ENCODE measurements around the gene CDK14. TPM values are rescaled to one million over a fixed set of nuclear protein-coding genes. Genes with fewer than 3 reads are reported as not detected.

CDK14 gene
- total and polyA plus RNA-seq, 2 of the 8 experiments (the other 6 are each of a cell fraction or from before 2014, with no cell fraction given) = 5.5 to 47.3 TPM

- H3K4me1 ChIP-seq (replicated peaks in 1 of 4; ENCODE audit: control insufficient read depth in 3 of 4, insufficient read depth in 4 of 4, low read length in 3 of 4) = peaks cover 0 to 2% (median under 1%) of the 10 kb centered on the region in 4 experiments; a peak in 2 of 7 replicates
- no peak overlapping the region for H3K14ac ChIP-seq (ENCODE audit: insufficient read length)
- no peak for TF ChIP-seq KDM4A (IDR thresholded peaks at IDR 0.05; ENCODE audit: low read depth, low read length, severe bottlenecking)
- TF ChIP-seq SAP30 (IDR thresholded peaks at IDR 0.05; ENCODE audit: insufficient read depth, insufficient replicate concordance, low read length) = no peak
- TF ChIP-seq SP1 (IDR thresholded peaks at IDR 0.05; ENCODE audit: low read depth, low read length) = no peak
- TF ChIP-seq SIRT6 (IDR thresholded peaks at IDR 0.05; ENCODE audit: low read length) = no peak
- no peak for TF ChIP-seq POLR2A (IDR thresholded peaks at IDR 0.05; ENCODE audit: control extremely low read depth in 1 of 2, low read depth in 2 of 2, low read length in 2 of 2)
- TF ChIP-seq HDAC2 (IDR thresholded peaks at IDR 0.05; ENCODE audit: borderline replicate concordance in 1 of 2, low read depth in 2 of 2, low read length in 2 of 2) = no peak
- TF ChIP-seq JUN (IDR thresholded peaks at IDR 0.05; ENCODE audit: low read depth, low read length) = no peak
- no peak for TF ChIP-seq POU5F1 (IDR thresholded peaks at IDR 0.05; ENCODE audit: low read depth, low read length)
- no peak for TF ChIP-seq CEBPB (IDR thresholded peaks at IDR 0.05; ENCODE audit: low read depth, low read length)
- no peak for TF ChIP-seq KDM1A (IDR thresholded peaks at IDR 0.05; ENCODE audit: borderline replicate concordance, low read length)
- TF ChIP-seq NANOG (IDR thresholded peaks at IDR 0.05; ENCODE audit: insufficient read depth, low read depth, low read length, poor library complexity, severe bottlenecking) = no peak
- TF ChIP-seq KDM5A (IDR thresholded peaks at IDR 0.05; ENCODE audit: low read length) = no peak
- H3K9ac ChIP-seq (replicated peaks in 1 of 4; ENCODE audit: extremely low read depth in 1 of 4, low read depth in 3 of 4, low read length in 3 of 4) = no peak overlapping the region
- no peaks in the 10 kb centered on the region for H3K27me3 ChIP-seq (replicated peaks in 1 of 4; ENCODE audit: control insufficient read depth in 3 of 4, extremely low read depth in 1 of 4, insufficient read depth in 3 of 4, low read length in 3 of 4)
- no peak overlapping the region for H3K4me2 ChIP-seq (ENCODE audit: insufficient read depth in 1 of 2, low read depth in 2 of 2, low read length in 2 of 2)
- 95% methylated on average over 2 of the region's 2 CpGs; no CpG with 5 or more reads in 1 of the 2 experiments for WGBS, 2 experiments (ENCODE audit: extremely low coverage in 1 of 2, insufficient coverage in 1 of 2, insufficient read length in 1 of 2, insufficient replicate concordance in 2 of 2, low coverage in 1 of 2, low lambda C conversion rate in 2 of 2, missing lambda C conversion rate in 1 of 2)
- peaks cover 15 to 16% of the 10 kb centered on the region in 2 experiments for H3K9me3 ChIP-seq (ENCODE audit: insufficient read depth in 2 of 2, low read depth in 1 of 2, low read length in 1 of 2)
- H3K36me3 ChIP-seq (ENCODE audit: control insufficient read depth in 2 of 4, insufficient read depth in 4 of 4, low read length in 3 of 4) = peaks cover 0 to 2% (median 0%) of the 10 kb centered on the region in 4 experiments; a peak in 2 of 8 replicates
- H4K20me1 ChIP-seq (replicated peaks in 1 of 2; ENCODE audit: control insufficient read depth in 1 of 2, insufficient read depth in 2 of 2, low read length in 2 of 2) = no peaks in the 10 kb centered on the region
- CTCF ChIA-PET (ENCODE audit: partially characterized antibody) = interaction anchor here (0.6 kb wide), 1 partner anchor 30 kb away, joined by 3 read pairs; no protein-coding TSS in a partner anchor
- H3K23ac ChIP-seq (ENCODE audit: insufficient read length) = no peak overlapping the region
- POLR2A ChIA-PET (ENCODE audit: partially characterized antibody) = no interaction called here
- no peaks in the 10 kb centered on the region; the same call in 1 of the 2 replicates for H3K23me2 ChIP-seq (ENCODE audit: low read depth, low read length)
- no peaks in the 10 kb centered on the region for H3K79me2 ChIP-seq (ENCODE audit: control insufficient read depth in 1 of 2, insufficient read depth in 2 of 2, low read length in 2 of 2)
- H2AK5ac ChIP-seq (ENCODE audit: low read depth, low read length) = no peak overlapping the region
- H2BK120ac ChIP-seq (replicated peaks; ENCODE audit: low read depth, low read length) = no peak overlapping the region
- H2BK15ac ChIP-seq (ENCODE audit: low read length) = no peak overlapping the region
- no peak for FAIRE-seq
- no peak overlapping the region for H2BK12ac ChIP-seq (ENCODE audit: low read depth, low read length)
- H2BK20ac ChIP-seq (ENCODE audit: low read length) = no peak overlapping the region
- no peak overlapping the region for H3K18ac ChIP-seq (ENCODE audit: extremely low read depth, low read length)
- H3K27ac ChIP-seq (ENCODE audit: low read depth, low read length) = no peak overlapping the region
- H4K8ac ChIP-seq (ENCODE audit: extremely low read depth, insufficient read depth, low read length) = no peak overlapping the region
- no peak overlapping the region for H4K91ac ChIP-seq (replicated peaks; ENCODE audit: insufficient read length, low read length)
- no peak overlapping the region for H2BK5ac ChIP-seq (ENCODE audit: low read depth, low read length)
- no peak overlapping the region for H3K4me3 ChIP-seq (ENCODE audit: extremely low read depth in 1 of 4, insufficient read depth in 2 of 4, low read depth in 3 of 4, low read length in 4 of 4)
- no peak overlapping the region for H3K56ac ChIP-seq (replicated peaks; ENCODE audit: insufficient read length, low read depth, low read length)
- no peak for DNase-seq (ENCODE audit: low read depth in 1 of 2, low spot score in 2 of 2)
- H3K79me1 ChIP-seq (ENCODE audit: low read depth, low read length) = no peaks in the 10 kb centered on the region
- no peak overlapping the region for H4K5ac ChIP-seq (ENCODE audit: insufficient read length, low read depth, low read length)
- no peak overlapping the region for H2AFZ ChIP-seq (ENCODE audit: low read length)
- H3K4ac ChIP-seq (replicated peaks; ENCODE audit: insufficient read length, low read depth, low read length) = no peak overlapping the region
Observed at GRCh38 chr7:90825779-90826178, 229.7 kb downstream of the CDK14 start.
